AG04449 (cell line): Measurements from ENCODE around the gene CRISPLD2.

ENCODE experiments used
- CTCF ChIA-PET: fragments of 350-600 bp; formaldehyde crosslinking; extraction: SDS; loops from one replicate; lab custom pipeline; 2021; ENCODE audit warnings: antibody characterized with exemption; lab: Yijun Ruan, JAX
- POLR2A ChIA-PET: fragments of 400-600, 350-600 bp; formaldehyde crosslinking; extraction: SDS; loops from one replicate; lab custom pipeline; 2020; ENCODE audit warnings: antibody characterized with exemption, inconsistent platforms; lab: Yijun Ruan, JAX
- DNase-seq: peaks from one replicate; pipeline ENCODE4 v3.0.0-alpha.2; 2010; ENCODE audit warnings: low read depth, low spot score
- H3K4me3 ChIP-seq: 2 replicates; pipeline ENCODE4 v1.5.1; 2011; ENCODE audit warnings: low read depth, mild to moderate bottlenecking, control low read depth, low read length
- CTCF ChIP-seq: IDR thresholded peaks from one replicate; pipeline ENCODE4 v1.5.1; 2011; ENCODE audit warnings: mild to moderate bottlenecking, moderate library complexity, low read length, control low read depth, inconsistent platforms; ENCODE audit not compliant: insufficient read depth; ENCODE audit errors: missing control alignments

CRISPLD2 gene

GRCh38 chr16:84941921-84942320 lies 122.1 kb downstream of the CRISPLD2 start:
- ChIA-PET POLR2A (no interaction called here), CTCF (interaction anchor here (1.5 to 7.9 kb wide), 3 partner anchors 11 to 29 kb away, joined by 3 to 53 read pairs (median 3); no protein-coding TSS in a partner anchor)
- DNase-seq = no peak
- TF ChIP-seq CTCF = no peak
- no peak overlapping the region for H3K4me3 ChIP-seq

- no peak for DNase-seq
- CTCF ChIA-PET = interaction anchor here (0.9 to 7.9 kb wide), 4 partner anchors 10 to 188 kb away, joined by 3 to 53 read pairs (median 4); no protein-coding TSS in a partner anchor
- no peak for TF ChIP-seq CTCF
Observed at GRCh38 chr16:84942786-84943185, 123.0 kb downstream of the CRISPLD2 start.

DNA sequence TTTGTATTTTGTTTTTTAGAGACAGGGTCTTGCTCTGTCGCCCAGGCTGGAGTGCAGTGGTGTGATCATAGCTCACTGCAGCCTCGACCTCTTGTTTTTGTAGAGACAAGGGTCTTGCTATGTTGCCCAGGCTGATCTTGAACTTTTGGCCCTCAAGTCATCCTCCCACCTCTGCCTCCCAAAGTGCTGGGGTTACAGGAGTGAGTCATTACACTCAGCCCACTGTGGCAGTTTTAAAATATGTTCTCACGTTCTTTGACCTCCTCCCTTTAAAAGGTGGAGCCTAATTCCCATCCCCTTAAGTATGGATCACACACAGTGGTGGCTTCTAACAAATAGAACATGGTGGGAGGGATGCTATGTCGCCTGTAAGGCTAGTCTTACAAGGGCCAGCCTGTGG lies 123.8 kb downstream of the CRISPLD2 start:
- no peak for DNase-seq
- ChIA-PET POLR2A (no interaction called here), CTCF (interaction anchor here (7.9 kb wide), 1 partner anchor 9 kb away, joined by 53 read pairs; no protein-coding TSS in a partner anchor)

More at GRCh38 chr16:84942786-84943185, 123.0 kb downstream of the CRISPLD2 start:
- POLR2A ChIA-PET = no interaction called here
- H3K4me3 ChIP-seq = no peak overlapping the region

GRCh38 chr16:84947022-84947421 lies 127.2 kb downstream of the CRISPLD2 start:
- DNase-seq = no peak
- POLR2A ChIA-PET = no interaction called here
- no peak overlapping the region for H3K4me3 ChIP-seq
- CTCF ChIA-PET = interaction anchor here (2.4 to 4.0 kb wide), 2 partner anchors 23 to 193 kb away, joined by 10 to 28 read pairs; no protein-coding TSS in a partner anchor
- TF ChIP-seq CTCF = no peak

More for the DNA sequence above, 123.8 kb downstream of the CRISPLD2 start:
- no peak for TF ChIP-seq CTCF
- no peak overlapping the region for H3K4me3 ChIP-seq

GRCh38 chr16:84947996-84948850 lies 128.4 kb downstream of the CRISPLD2 start:
- no peak overlapping the region for H3K4me3 ChIP-seq
- TF ChIP-seq CTCF = no peak
- CTCF ChIA-PET = interaction anchor here (0.7 to 4.0 kb wide), 3 partner anchors 186 to 194 kb away, joined by 3 to 28 read pairs (median 3); no protein-coding TSS in a partner anchor
- POLR2A ChIA-PET = no interaction called here
- DNase-seq = no peak

DNA sequence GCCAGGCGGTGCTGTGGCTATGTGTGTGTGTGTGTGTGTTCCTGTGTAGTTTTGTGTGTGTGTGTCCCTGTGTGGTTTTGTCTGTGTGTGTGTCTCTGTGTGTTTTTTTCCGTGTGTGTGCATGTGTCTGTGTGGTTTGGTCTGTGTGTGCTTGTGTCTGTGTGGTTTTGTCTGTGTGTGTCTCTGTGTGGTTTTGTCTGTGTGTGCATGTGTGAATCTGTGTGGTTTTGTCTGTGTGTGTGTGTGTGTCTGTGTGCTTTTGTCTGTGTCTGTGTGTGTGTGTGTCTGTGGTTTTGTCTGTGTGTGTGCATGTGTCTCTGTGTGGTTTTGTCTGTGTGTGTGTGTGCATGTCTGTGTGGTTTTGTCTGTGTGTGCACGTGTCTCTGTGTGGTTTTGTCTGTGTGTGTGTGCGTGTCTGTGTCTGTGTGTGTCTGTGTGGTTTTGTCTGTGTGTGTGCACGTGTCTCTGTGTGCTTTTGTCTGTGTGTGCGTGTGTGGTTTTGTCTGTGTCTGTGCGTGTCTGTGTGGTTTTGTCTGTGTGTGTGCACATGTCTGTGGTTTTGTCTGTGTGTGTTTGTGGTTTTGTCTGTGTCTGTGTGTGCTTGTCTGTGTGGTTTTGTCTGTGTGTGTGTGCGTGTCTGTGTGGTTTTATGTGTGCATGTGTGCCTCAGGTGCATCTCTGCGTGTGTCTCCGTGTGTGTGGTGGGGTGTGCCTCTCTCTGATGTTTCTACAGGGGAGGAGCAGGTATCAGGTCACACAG lies 129.2 kb downstream of the CRISPLD2 start:
- ChIA-PET POLR2A (no interaction called here), CTCF (interaction anchor here (1.3 to 11.2 kb wide), 3 partner anchors 20 to 192 kb away, joined by 7 to 492 read pairs (median 184); no protein-coding TSS in a partner anchor)
- TF ChIP-seq CTCF = no peak
- DNase-seq = no peak
- no peak overlapping the region for H3K4me3 ChIP-seq
